ENCODE results near the gene PRPF19.

- TF ChIP-seq POLR2A (IDR thresholded peaks at IDR 0.05; ENCODE audit: low read depth, low read length) = no peak
- TF ChIP-seq POLR2AphosphoS5 (IDR thresholded peaks at IDR 0.05; ENCODE audit: low read length) = no peak
- no peak for TF ChIP-seq TAF1 (IDR thresholded peaks at IDR 0.05; ENCODE audit: borderline replicate concordance, low read depth, low read length)
- no peak for TF ChIP-seq SMAD5 (IDR thresholded peaks at IDR 0.05; ENCODE audit: low read depth)
- TF ChIP-seq EP300 (IDR thresholded peaks at IDR 0.05; ENCODE audit: borderline replicate concordance in 1 of 2, control insufficient read depth in 1 of 2, low read depth in 2 of 2, low read length in 2 of 2) = no peak
- TF ChIP-seq CTCF (IDR thresholded peaks at IDR 0.05 in 2 of 3, conservative IDR thresholded peaks at IDR 0.05 in 1 of 3; ENCODE audit: control insufficient read depth in 2 of 3, extremely low read depth in 1 of 3, insufficient read depth in 1 of 3, low read depth in 3 of 3, low read length in 3 of 3) = no peak
- TF ChIP-seq TCF12 (IDR thresholded peaks at IDR 0.05; ENCODE audit: low read depth, low read length) = no peak
- no peak for TF ChIP-seq ESRRA (IDR thresholded peaks at IDR 0.05; ENCODE audit: low read length)
- no peak for TF ChIP-seq PML (IDR thresholded peaks at IDR 0.05; ENCODE audit: low read length)
- TF ChIP-seq USF2 (IDR thresholded peaks at IDR 0.05; ENCODE audit: borderline replicate concordance, low read depth, low read length) = no peak
- no peak for TF ChIP-seq FOS (IDR thresholded peaks at IDR 0.05; ENCODE audit: borderline replicate concordance, extremely low read depth, insufficient read length)
- TF ChIP-seq MXI1 (IDR thresholded peaks at IDR 0.05; ENCODE audit: low read depth, low read length) = no peak
Measured at GRCh38 chr11:60919956-60920355, 13.6 kb upstream of the PRPF19 start.

All from GM12878 (cell line).